Right atrium auricular region (tissue), 2 donors: Measurements from ENCODE around the gene PEA15. TPM values are rescaled to one million over a fixed set of nuclear protein-coding genes. Genes with fewer than 3 reads are reported as not detected.
A peak's percentile ranks its signal among the peaks of the same experiment; 100 is the strongest.

Experiments
- DNase-seq: peaks from one replicate; pipeline ENCODE4 v3.0.0-alpha.2; 2019; ENCODE audit warnings: low spot score
- H3K27ac ChIP-seq, 2 donors: fragments of 200-600 bp; sonication (generic); 1 replicate in 1 of 2; 2 replicates in 1 of 2; pipeline ENCODE4 v1.5.1; 2016 to 2019
- H3K27me3 ChIP-seq, 2 donors: fragments of 200-600 bp; sonication (generic); one replicate each; pipeline versions ENCODE4 v1.5.1 to v1.6.0; 2017 to 2019
- H3K36me3 ChIP-seq: fragments of 200-600 bp; sonication (generic); one replicate; pipeline ENCODE4 v1.5.1; 2016
- H3K4me1 ChIP-seq, 2 donors: fragments of 200-600 bp; sonication (generic); one replicate each; pipeline versions ENCODE4 v1.5.1 to v1.6.0; 2017 to 2019
- H3K4me3 ChIP-seq, 2 donors: fragments of 200-600 bp; sonication (generic); 1 replicate in 1 of 2; 2 replicates in 1 of 2; pipeline ENCODE4 v1.5.1; 2017 to 2019; ENCODE audit warnings: mild to moderate bottlenecking in 1 of 2, moderate library complexity in 1 of 2
- H3K9me3 ChIP-seq, 2 donors: fragments of 200-600 bp; sonication (generic); one replicate each; pipeline ENCODE4 v1.5.1; 2019
- CTCF ChIP-seq, 2 donors: fragments of 200-600 bp; sonication (generic); IDR thresholded peaks; one replicate each; pipeline ENCODE4 v1.5.1; 2019; ENCODE audit warnings: antibody characterized with exemption in 2 of 2
- total RNA-seq, 2 donors: library from RNA; depleted of rRNA; stranded (reverse); fragments of >200 nt; gene quantifications; one replicate each; pipeline ENCODE4 v1.1.0, GENCODE V29; 2016

PEA15 gene
- total RNA-seq, 2 donors from 2014 or later = 69.2 to 144 TPM

GRCh38 chr1:160189649-160190625, 15.2 kb upstream of the PEA15 start, which contains the start of gene CASQ1:
Gene CASQ1, plus strand, starts transcription at chr1:160190575. Its CDS starts 177 bp downstream, at chr1:160190752.
- TF ChIP-seq CTCF (IDR thresholded peaks at IDR 0.05) = no peak
- no peaks in the 10 kb centered on the region for H3K27me3 ChIP-seq
- peak within 1 kb of the TSS in 1 of 2 donors; percentile 22 for H3K4me3 ChIP-seq
- peaks cover 0 to 25% of the 10 kb centered on the region in 2 donors for H3K4me1 ChIP-seq
- H3K27ac ChIP-seq = peak within 1 kb of the TSS in 1 of 2 donors; percentile 73
- H3K9me3 ChIP-seq = no peaks in the 10 kb centered on the region
- DNase-seq = no peak
- H3K36me3 ChIP-seq = no peaks in the 10 kb centered on the region

- Histone ChIP-seq H3K36me3 (no peaks in the 10 kb centered on the region), H3K4me1 (peaks cover 0 to 25% of the 10 kb centered on the region in 2 donors), H3K4me3 (no peak overlapping the region), H3K27me3 (no peaks in the 10 kb centered on the region), H3K9me3 (no peaks in the 10 kb centered on the region), H3K27ac (no peak overlapping the region)
- no peak for DNase-seq
- no peak for TF ChIP-seq CTCF (IDR thresholded peaks at IDR 0.05)
Measured at GRCh38 chr1:160191756-160192155, 13.4 kb upstream of the PEA15 start.

- Histone ChIP-seq H3K4me3 (no peak overlapping the region), H3K36me3 (no peaks in the 10 kb centered on the region), H3K27ac (peak overlapping the region in 1 of 2 donors; percentile 37), H3K9me3 (no peaks in the 10 kb centered on the region), H3K27me3 (no peaks in the 10 kb centered on the region), H3K4me1 (peaks cover 0 to 25% of the 10 kb centered on the region in 2 donors)
- no peak for TF ChIP-seq CTCF (IDR thresholded peaks at IDR 0.05)
- no peak for DNase-seq
Measured at GRCh38 chr1:160192234-160192633, 12.9 kb upstream of the PEA15 start.

GRCh38 chr1:160193091-160193819, 11.9 kb upstream of the PEA15 start:
- peak; percentile 89 for DNase-seq
- Histone ChIP-seq H3K27me3 (no peaks in the 10 kb centered on the region), H3K4me1 (peaks cover 0 to 25% of the 10 kb centered on the region in 2 donors), H3K36me3 (no peaks in the 10 kb centered on the region), H3K9me3 (no peaks in the 10 kb centered on the region), H3K27ac (peak overlapping the region; percentile 45 to 59), H3K4me3 (no peak overlapping the region)
- TF ChIP-seq CTCF (IDR thresholded peaks at IDR 0.05) = peak; percentile 83 to 96

GRCh38 chr1:160193832-160194736, 11.1 kb upstream of the PEA15 start:
- H3K36me3 ChIP-seq = no peaks in the 10 kb centered on the region
- H3K4me1 ChIP-seq = peaks cover 0 to 25% of the 10 kb centered on the region in 2 donors
- DNase-seq = no peak
- TF ChIP-seq CTCF (IDR thresholded peaks at IDR 0.05) = no peak
- H3K27ac ChIP-seq = no peak overlapping the region
- no peaks in the 10 kb centered on the region for H3K9me3 ChIP-seq
- no peaks in the 10 kb centered on the region for H3K27me3 ChIP-seq
- no peak overlapping the region for H3K4me3 ChIP-seq
